HEK293 (cell line): ENCODE measurements around the gene RHOBTB3.

ENCODE experiments used
- GLIS2 ChIP-seq: fragments of 450-650 bp; formaldehyde crosslinking; IDR thresholded peaks from 2 replicates; pipeline ENCODE4 v1.5.1; 2016; ENCODE audit warnings: missing biosample characterization, missing genetic modification characterization
- OVOL3 ChIP-seq: fragments of 450-650 bp; formaldehyde crosslinking; IDR thresholded peaks from 2 replicates; pipeline ENCODE4 v1.5.1; 2016; ENCODE audit warnings: missing biosample characterization, missing genetic modification characterization
- REPIN1 ChIP-seq: fragments of 450-650 bp; formaldehyde crosslinking; IDR thresholded peaks from 2 replicates; pipeline ENCODE4 v1.5.1; 2017; ENCODE audit warnings: missing biosample characterization, missing genetic modification characterization, low read depth
- SETDB1 ChIP-seq: IDR thresholded peaks from one replicate; pipeline ENCODE4 v1.6.1; 2017; ENCODE audit warnings: mild to moderate bottlenecking, low read length, moderate library complexity, mixed read lengths; ENCODE audit not compliant: insufficient read length
- SP7 ChIP-seq: fragments of 450-650 bp; formaldehyde crosslinking; IDR thresholded peaks from 2 replicates; pipeline ENCODE4 v1.5.1; 2016; ENCODE audit warnings: missing biosample characterization, missing genetic modification characterization
- ZBTB17 ChIP-seq: fragments of 450-650 bp; formaldehyde crosslinking; IDR thresholded peaks from 2 replicates; pipeline ENCODE4 v1.5.1; 2016; ENCODE audit warnings: missing biosample characterization, missing genetic modification characterization
- ZFP37 ChIP-seq: fragments of 450-650 bp; formaldehyde crosslinking; IDR thresholded peaks from 2 replicates; pipeline ENCODE4 v1.5.1; 2016; ENCODE audit warnings: missing biosample characterization, missing genetic modification characterization
- ZNF10 ChIP-seq: fragments of 450-650 bp; formaldehyde crosslinking; IDR thresholded peaks from 2 replicates; pipeline ENCODE4 v1.5.1; 2017; ENCODE audit warnings: missing biosample characterization, missing genetic modification characterization
- ZNF114 ChIP-seq: fragments of 450-650 bp; formaldehyde crosslinking; IDR thresholded peaks from 2 replicates; pipeline ENCODE4 v1.5.0; 2017; ENCODE audit warnings: missing biosample characterization, missing genetic modification characterization
- ZNF132 ChIP-seq: fragments of 450-650 bp; formaldehyde crosslinking; IDR thresholded peaks from 2 replicates; pipeline ENCODE4 v1.5.1; 2017; ENCODE audit warnings: missing biosample characterization, missing genetic modification characterization, borderline replicate concordance
- ZNF140 ChIP-seq: fragments of 450-650 bp; formaldehyde crosslinking; IDR thresholded peaks from 2 replicates; pipeline ENCODE4 v1.5.1; 2016; ENCODE audit warnings: missing biosample characterization, missing genetic modification characterization
- ZNF169 ChIP-seq: fragments of 450-650 bp; formaldehyde crosslinking; IDR thresholded peaks from 2 replicates; pipeline ENCODE4 v1.5.1; 2016; ENCODE audit warnings: missing biosample characterization, missing genetic modification characterization
- ZNF274 ChIP-seq, 2 experiments: fragments of 200-500 bp in 1 of 2; fragments of 450-650 bp in 1 of 2; sonication (Bioruptor generic) in 1 of 2; formaldehyde crosslinking in 1 of 2; IDR thresholded peaks; 2 replicates each; pipeline versions ENCODE4 v1.5.1 to v1.6.1; 2014 to 2016; ENCODE audit warnings: borderline replicate concordance in 1 of 2, inconsistent platforms in 1 of 2, low read length in 1 of 2, missing biosample characterization in 1 of 2, missing genetic modification characterization in 1 of 2
- ZNF341 ChIP-seq: fragments of 450-650 bp; formaldehyde crosslinking; IDR thresholded peaks from 2 replicates; pipeline ENCODE4; 2016; ENCODE audit warnings: low read depth, missing biosample characterization, missing genetic modification characterization
- ZNF530 ChIP-seq: fragments of 450-650 bp; formaldehyde crosslinking; IDR thresholded peaks from 2 replicates; pipeline ENCODE4 v1.5.1; 2016; ENCODE audit warnings: low read depth, missing biosample characterization, missing genetic modification characterization
- ZNF548 ChIP-seq: fragments of 450-650 bp; formaldehyde crosslinking; IDR thresholded peaks from 2 replicates; pipeline ENCODE4 v1.5.1; 2016; ENCODE audit warnings: missing biosample characterization, missing genetic modification characterization
- ZNF555 ChIP-seq: fragments of 450-650 bp; formaldehyde crosslinking; conservative IDR thresholded peaks from 2 replicates; pipeline ENCODE4 v1.5.1; 2017; ENCODE audit warnings: missing biosample characterization, mild to moderate bottlenecking, missing genetic modification characterization, inconsistent platforms
- ZNF600 ChIP-seq: fragments of 450-650 bp; formaldehyde crosslinking; IDR thresholded peaks from 2 replicates; pipeline ENCODE4 v1.5.1; 2016; ENCODE audit warnings: missing biosample characterization, missing genetic modification characterization
- ZNF626 ChIP-seq: fragments of 450-650 bp; sonication (Bioruptor Pico); formaldehyde crosslinking; IDR thresholded peaks from 2 replicates; pipeline ENCODE4 v1.5.1; 2018; ENCODE audit warnings: missing biosample characterization, missing genetic modification characterization, inconsistent platforms
- ZNF658 ChIP-seq: fragments of 450-650 bp; formaldehyde crosslinking; IDR thresholded peaks from 2 replicates; pipeline ENCODE4; 2016; ENCODE audit warnings: missing biosample characterization, missing genetic modification characterization
- ZNF747 ChIP-seq: fragments of 450-650 bp; formaldehyde crosslinking; IDR thresholded peaks from 2 replicates; pipeline ENCODE4 v1.5.1; 2016; ENCODE audit warnings: missing biosample characterization, missing genetic modification characterization
- TF ChIP-seq, protein P1 (sequence below): fragments of 450-650 bp; formaldehyde crosslinking; IDR thresholded peaks from 2 replicates; pipeline ENCODE4 v1.5.1; 2016; ENCODE audit warnings: missing biosample characterization, missing genetic modification characterization
- TF ChIP-seq, protein P2 (sequence below): fragments of 450-650 bp; formaldehyde crosslinking; IDR thresholded peaks from 2 replicates; pipeline ENCODE4 v1.5.1; 2016; ENCODE audit warnings: missing biosample characterization, missing genetic modification characterization
- TF ChIP-seq, protein P3 (sequence below): fragments of 450-650 bp; formaldehyde crosslinking; IDR thresholded peaks from 2 replicates; pipeline ENCODE4 v1.5.1; 2016; ENCODE audit warnings: missing biosample characterization, missing genetic modification characterization

The RHOBTB3 gene

DNA sequence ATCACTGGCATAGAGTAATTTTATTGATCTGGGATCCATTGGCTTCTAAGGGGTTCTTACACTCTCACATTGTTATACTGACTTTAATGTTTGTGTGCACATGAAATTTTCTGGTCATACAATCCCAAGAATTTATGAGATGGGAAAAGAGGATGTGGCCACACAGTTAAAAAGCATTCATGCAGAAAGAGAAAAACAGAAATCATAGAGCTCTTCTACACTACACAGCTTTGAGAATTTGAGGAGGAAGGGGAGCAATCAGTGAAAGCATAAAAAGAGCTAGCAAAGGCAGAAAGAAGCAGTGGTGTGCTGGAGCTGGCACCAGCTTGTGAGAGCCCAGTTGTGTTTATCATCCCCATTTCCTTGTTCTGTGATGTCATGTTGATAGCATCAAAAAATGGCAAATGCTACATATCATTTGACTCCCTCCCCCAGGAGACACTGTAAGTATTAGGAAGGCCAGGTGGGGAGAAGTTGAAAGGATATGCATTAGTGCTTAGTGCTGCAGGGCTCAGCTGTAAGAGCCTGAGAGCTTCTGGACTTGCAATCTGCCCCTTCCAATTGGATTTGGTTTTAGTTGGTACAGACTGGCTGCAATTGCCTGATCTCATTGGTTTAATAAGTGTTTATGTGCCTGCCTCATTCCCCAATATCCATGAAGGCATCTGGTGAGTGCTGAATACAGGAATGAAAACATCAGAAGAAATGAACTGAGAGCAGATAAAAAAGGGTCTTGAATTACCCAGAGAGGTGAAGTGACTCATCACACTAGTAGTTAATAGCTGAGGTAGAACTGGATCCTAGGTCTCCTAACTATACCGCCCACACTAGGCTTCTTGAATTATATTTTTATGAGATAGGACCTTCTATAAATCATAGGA lies 30.9 kb downstream of the RHOBTB3 start (continued):
- TF ChIP-seq ZNF140 (tag by site-specific recombination) (no peak), ZNF530 (tag by site-specific recombination) (no peak), ZBTB17 (tag by site-specific recombination) (peak; percentile 61), ZNF114 (tag by site-specific recombination) (no peak), ZNF341 (no peak), ZNF747 (no peak), ZNF274 (IDR thresholded peaks at IDR 0.05; ENCODE audit: low read length) (no peak), ZNF274 (tag by site-specific recombination; IDR thresholded peaks at IDR 0.05; ENCODE audit: borderline replicate concordance) (no peak), ZNF132 (no peak), ZNF555 (tag by site-specific recombination) (no peak), ZFP37 (tag by site-specific recombination) (0 out of 2 replicates have a peak, but pooled peaks have one; percentile 18), OVOL3 (tag by site-specific recombination) (no peak), ZNF600 (tag by site-specific recombination) (peak; percentile 46; the same call in 1 of the 2 replicates), ZNF658 (tag by site-specific recombination) (no peak), ZNF169 (no peak), ZNF626 (tag by site-specific recombination) (no peak), ZNF548 (no peak), ZNF10 (tag by site-specific recombination) (no peak), SETDB1 (no peak), GLIS2 (tag by site-specific recombination) (no peak), REPIN1 (tag by site-specific recombination) (no peak), SP7 (tag by site-specific recombination) (0 out of 2 replicates have a peak, but pooled peaks have one; percentile 53)
- TF ChIP-seq, protein P1, sequence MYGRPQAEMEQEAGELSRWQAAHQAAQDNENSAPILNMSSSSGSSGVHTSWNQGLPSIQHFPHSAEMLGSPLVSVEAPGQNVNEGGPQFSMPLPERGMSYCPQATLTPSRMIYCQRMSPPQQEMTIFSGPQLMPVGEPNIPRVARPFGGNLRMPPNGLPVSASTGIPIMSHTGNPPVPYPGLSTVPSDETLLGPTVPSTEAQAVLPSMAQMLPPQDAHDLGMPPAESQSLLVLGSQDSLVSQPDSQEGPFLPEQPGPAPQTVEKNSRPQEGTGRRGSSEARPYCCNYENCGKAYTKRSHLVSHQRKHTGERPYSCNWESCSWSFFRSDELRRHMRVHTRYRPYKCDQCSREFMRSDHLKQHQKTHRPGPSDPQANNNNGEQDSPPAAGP, result no peak
- TF ChIP-seq, protein P2, sequence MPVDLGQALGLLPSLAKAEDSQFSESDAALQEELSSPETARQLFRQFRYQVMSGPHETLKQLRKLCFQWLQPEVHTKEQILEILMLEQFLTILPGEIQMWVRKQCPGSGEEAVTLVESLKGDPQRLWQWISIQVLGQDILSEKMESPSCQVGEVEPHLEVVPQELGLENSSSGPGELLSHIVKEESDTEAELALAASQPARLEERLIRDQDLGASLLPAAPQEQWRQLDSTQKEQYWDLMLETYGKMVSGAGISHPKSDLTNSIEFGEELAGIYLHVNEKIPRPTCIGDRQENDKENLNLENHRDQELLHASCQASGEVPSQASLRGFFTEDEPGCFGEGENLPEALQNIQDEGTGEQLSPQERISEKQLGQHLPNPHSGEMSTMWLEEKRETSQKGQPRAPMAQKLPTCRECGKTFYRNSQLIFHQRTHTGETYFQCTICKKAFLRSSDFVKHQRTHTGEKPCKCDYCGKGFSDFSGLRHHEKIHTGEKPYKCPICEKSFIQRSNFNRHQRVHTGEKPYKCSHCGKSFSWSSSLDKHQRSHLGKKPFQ (tag by site-specific recombination), result no peak
- TF ChIP-seq, protein P3, sequence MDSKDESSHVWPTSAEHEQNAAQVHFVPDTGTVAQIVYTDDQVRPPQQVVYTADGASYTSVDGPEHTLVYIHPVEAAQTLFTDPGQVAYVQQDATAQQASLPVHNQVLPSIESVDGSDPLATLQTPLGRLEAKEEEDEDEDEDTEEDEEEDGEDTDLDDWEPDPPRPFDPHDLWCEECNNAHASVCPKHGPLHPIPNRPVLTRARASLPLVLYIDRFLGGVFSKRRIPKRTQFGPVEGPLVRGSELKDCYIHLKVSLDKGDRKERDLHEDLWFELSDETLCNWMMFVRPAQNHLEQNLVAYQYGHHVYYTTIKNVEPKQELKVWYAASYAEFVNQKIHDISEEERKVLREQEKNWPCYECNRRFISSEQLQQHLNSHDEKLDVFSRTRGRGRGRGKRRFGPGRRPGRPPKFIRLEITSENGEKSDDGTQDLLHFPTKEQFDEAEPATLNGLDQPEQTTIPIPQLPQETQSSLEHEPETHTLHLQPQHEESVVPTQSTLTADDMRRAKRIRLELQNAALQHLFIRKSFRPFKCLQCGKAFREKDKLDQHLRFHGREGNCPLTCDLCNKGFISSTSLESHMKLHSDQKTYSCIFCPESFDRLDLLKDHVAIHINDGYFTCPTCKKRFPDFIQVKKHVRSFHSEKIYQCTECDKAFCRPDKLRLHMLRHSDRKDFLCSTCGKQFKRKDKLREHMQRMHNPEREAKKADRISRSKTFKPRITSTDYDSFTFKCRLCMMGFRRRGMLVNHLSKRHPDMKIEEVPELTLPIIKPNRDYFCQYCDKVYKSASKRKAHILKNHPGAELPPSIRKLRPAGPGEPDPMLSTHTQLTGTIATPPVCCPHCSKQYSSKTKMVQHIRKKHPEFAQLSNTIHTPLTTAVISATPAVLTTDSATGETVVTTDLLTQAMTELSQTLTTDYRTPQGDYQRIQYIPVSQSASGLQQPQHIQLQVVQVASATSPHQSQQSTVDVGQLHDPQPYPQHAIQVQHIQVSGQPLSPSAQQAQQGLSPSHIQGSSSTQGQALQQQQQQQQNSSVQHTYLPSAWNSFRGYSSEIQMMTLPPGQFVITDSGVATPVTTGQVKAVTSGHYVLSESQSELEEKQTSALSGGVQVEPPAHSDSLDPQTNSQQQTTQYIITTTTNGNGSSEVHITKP (tag by site-specific recombination), result peak; percentile 84
